Stimulated activated CD4-positive, alpha-beta T cell treated with anti-CD3 and anti-CD28 coated beads, Interleukin-12 subunit alpha, Interleukin-12 subunit beta, amount 100 ng/mL, for 48 hours (primary cell): Measurements from ENCODE around the gene FHOD3.

Experiments
- DNase-seq, 3 donors: peaks; one replicate each; pipeline ENCODE4 v3.0.0-alpha.2; 2020; ENCODE audit warnings: low read depth in 2 of 3, low spot score in 1 of 3

Gene FHOD3

DNA sequence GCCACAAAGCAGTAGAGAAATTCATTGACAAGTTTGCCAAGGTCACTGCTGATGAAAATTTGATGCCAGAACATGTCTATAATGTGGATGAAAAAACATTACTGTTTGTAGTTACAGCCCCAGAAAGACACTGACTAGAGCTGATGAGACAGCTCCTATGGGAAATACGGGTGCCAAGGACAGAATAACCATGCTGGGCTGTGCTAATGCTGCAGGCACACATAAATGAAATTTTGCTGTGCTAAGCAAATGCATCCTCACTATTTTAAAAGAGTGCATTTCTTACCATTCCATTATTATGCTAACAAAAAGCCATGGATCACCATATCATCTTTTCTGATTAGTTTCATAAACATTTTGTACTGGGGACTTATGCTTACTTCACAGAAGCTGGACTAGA lies 208.2 kb downstream of the FHOD3 start:
- no peak for DNase-seq

DNA sequence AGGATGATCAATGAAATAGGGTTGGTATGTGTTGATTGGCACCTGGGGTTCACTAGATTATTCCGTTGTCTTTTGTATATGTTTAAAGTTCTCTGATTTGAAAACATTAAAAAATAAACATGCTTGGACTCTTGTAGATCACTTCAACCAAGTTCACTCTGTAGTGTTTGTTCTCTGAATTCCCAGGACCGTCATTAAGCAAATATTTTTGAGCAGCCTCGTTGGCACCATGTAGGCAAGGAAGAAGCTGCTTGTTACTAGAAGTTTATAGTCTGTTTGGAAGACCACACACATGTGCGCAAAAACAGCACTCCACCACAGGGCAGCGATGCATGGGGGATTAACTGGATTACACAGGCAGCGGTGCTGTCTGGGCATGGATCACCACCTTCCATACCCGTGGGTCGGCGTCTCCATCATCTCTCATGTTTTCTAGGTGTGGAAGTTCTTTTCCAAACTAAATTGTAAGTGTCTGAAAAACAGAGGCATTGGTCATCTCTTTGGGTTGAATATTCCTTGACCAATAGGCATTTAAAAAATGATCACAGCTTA lies 212.2 kb downstream of the FHOD3 start:
- no peak for DNase-seq

DNA sequence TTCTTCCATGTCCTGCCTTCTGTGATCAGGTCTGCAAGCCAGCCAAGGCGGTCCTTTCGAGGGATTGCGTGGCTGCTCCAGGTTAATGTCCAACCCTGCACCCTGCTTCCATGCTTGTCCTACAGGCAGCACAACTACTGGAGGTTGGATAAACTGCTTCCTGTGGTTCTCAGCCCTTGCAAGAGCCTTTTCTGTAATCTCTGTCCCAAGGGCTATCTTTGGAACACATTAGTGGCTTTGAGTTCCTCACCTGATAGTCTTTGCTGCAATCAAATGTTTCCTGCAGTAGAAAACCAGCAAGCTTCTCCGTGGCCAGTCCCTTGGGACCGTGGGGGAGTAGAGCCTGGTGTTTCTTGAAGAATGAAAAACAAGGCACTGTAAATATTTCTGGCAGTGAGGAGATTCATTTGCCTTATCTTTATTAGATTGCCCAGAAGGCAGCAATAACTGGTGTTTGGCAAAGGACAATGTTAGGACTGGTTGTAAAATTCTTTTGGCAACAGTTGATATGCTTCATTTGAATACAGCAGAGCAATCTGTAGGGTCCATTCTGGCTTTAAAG lies 214.4 kb downstream of the FHOD3 start:
- DNase-seq, result no peak

DNA sequence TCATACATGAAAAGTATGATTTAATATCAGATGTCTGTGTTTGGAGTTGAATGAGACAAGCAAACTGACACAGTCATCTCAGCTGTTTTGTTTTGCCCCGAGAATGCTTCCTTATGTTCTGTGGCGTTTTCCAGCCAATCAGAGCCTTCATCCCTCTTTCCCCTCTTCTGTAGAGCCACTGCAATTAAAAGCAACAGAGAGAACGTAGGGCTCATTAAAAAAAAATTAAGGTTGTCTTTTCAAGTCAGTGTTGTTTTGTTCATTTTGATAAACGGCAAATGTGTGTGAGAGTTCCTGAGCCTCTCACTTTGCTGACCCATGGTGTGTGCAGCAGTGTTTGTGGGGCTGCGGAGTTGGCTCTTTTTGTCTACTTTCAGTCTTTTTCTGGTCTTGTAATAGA lies 216.0 kb downstream of the FHOD3 start:
- no peak for DNase-seq

DNA sequence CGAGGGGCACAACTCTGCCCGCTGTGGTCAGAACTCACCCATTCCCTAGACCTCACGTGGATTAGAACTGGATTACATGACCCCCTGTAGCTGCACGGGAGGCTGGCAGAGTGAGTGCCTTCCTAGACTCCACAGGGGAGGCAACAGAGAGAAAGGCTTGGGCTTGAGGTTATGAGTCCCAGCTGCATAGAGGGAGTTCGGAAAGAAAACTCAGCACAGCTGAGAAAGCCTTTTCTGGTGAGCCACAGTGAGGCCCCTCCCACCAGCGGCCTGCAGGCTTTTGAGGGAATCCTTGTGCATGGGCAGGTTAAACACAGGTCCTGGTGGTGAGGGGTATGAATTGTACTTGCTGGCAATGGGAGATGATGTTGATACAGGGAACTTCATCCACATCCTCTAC lies 217.3 kb downstream of the FHOD3 start:
- no peak for DNase-seq

DNA sequence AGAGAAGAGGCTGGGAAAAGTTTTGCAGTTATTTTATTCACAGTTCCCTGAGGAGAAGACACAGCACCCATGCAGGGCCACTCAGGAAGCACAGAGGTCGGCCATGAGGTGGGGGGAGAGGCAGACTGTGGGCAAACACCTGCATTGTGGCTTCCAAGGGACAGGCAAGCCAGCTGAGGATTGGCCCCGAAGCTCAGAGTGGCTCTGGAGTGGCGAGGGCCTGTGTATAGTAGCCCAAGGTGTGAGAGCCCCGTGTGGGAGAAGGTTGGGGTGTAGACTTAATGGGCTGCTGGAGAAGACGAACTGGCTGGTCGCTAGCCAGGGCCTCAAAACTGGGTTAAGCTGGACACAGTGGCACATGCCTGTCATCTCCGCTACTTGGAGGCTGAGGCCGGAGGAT lies 218.7 kb downstream of the FHOD3 start:
- no peak for DNase-seq

DNA sequence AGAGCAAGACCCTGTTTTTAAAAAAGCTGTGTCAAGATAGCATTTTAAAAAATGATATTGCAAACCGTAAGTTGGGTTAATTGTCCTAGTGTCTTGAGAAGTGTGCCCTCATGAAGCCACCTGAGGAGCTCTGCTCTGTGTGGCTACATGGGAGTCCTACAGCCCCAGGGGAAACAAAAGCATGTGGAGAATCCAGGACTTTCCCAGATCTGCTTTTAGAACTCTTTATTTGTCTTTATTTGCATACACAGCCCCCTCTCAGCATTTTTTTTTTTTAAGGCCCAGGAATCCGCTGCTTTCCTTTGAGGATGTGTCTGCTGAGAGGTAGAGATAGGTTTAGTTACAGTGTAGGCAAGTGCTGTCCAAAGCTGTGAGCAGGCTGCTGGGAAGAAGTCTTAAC lies 219.2 kb downstream of the FHOD3 start:
- DNase-seq, result no peak

DNA sequence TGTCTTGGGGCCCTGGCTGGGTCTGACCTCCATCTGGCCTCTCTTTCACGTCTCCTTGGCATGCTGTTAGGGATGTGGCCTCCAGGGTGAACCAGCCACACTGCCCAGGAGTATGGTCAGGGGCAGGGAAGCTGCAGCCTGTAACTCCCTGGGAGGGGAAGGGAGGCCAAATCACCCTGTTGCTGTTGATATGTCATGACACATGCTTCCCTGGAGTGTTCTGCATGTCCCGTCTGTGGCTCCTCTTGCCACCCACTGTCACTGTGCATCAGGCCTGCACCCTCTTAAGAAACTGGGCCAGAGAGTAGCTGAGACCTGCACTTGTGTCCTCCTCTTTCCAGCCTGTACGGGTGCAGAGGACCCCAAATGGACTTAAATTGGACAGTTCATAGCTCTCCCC lies 221.3 kb downstream of the FHOD3 start:
- no peak for DNase-seq

DNA sequence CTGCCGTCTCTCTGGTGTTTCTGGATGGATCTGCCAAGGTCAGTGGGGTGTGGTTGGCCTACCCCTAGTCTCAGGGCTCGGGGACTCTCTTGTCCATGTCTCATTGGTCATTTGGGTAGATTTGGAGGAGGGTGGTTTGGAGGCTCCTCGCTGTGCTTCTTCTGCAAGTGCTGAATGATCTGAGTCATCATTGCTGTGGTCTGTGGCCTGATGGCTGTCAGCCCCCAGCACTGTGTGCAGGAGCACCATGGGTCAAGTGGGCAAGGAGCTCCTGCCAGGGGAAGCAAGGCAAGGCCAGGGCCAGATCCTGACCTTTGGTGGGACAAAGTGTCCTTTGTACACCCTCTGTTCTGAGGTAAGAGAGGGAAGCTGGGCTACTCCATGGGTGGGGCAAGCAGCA lies 221.8 kb downstream of the FHOD3 start:
- DNase-seq, result no peak

DNA sequence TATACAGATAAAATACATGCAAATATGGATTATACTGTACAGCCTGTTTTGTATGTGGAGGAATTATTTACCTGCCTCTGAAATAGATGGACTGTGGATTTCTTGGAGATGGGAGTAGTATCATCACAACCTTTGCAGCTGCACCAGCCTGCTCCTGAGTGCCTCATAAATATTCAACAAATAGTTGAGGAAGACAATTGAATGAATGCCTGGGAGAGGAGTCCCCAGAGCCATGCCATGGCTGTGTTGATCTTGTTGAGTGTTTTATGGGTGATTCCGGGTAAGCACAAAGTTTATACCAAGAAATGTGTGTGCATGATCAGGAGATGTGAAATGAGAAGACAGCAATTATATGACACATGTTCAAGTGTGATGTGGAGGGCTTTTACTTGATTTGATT lies 225.0 kb downstream of the FHOD3 start:
- no peak for DNase-seq

DNA sequence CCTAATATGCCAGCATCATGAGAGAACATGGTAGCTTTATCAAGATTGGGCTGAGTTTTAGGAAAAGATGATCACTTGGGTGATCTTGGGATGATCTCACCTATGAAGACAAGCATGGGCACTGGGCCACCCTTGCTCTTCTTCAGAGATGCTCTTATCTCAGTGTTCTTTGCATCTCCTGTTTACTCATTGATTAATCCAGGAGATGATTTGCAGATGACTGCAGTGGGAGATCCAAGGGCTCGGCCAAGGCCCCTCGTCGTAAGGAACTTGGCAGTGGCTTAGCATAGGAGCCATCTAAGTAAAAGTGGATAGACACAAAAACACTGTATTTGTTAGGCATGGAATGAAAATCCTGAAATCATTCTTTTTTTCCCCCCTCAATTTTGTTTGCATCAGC lies 228.4 kb downstream of the FHOD3 start:
- DNase-seq, result no peak

DNA sequence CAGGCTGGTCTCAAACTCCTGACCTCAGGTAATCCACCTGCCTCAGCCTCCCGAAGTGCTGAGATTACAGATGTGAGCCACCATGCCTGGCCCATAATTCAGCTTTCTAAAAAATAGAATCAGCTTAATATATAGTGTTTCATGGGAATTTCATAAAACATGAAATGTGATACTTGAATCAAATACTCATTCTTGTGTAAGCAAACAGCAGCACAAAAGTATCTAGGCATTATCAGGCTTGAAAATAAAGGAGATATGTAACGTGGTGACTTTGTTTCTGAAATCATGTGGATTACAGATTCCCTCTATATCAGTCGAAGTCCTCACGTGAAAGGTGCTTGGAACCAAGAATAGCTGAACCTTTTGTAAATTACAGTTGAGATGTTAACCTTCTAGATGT lies 229.1 kb downstream of the FHOD3 start:
- DNase-seq, result no peak

DNA sequence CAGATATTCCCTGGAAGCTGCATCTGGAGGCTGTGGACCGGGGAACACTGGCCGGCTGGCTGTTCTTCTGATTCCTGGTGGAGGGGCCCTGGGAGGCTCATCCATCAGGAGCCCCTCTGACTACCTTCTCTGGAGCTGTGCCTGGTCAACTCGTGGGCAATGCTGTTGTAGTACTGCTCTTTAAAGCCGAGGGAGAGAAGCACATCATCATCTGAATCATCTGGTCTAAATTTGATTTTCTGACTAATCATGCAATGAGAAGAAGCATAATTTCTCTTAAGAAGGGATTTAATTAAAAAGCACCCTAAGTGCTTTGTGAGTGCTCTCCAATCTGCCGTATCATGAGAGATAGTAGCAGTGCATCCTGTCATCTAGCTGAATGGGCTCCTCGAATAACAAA lies 229.5 kb downstream of the FHOD3 start:
- no peak for DNase-seq

DNA sequence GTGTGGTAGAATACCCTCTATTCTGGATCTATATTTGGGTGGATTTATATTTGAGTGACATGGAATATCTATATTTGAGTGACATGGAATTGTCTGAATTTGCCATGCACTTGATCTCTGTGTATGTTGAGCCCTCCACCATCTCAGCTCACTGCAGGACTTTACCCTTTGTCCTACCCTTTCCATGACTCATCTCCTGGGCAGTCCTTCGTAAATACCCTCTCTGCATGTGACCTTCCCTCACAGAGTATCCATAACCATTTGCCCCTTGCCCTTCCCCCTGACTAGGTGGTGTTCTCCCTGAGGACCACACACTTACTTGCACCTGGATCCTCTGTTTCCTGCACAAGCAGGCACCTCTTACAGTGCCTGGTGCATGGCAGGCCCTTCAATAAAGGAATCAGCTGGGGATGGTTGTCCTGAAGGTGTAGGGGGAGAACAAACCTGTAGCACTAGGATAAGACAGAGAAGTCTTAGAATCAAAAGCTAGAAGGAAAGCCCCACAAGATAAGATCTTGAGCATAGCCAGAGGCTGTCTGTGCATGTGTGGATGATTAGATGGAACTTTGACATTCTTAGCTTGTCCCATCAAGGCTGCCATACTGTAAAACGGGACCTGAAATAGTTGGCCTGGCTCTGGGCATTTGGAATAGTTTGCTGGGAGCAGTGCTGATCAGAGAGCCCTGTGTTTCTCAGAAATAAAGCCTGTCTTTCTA lies 230.4 kb downstream of the FHOD3 start:
- DNase-seq, result no peak

DNA sequence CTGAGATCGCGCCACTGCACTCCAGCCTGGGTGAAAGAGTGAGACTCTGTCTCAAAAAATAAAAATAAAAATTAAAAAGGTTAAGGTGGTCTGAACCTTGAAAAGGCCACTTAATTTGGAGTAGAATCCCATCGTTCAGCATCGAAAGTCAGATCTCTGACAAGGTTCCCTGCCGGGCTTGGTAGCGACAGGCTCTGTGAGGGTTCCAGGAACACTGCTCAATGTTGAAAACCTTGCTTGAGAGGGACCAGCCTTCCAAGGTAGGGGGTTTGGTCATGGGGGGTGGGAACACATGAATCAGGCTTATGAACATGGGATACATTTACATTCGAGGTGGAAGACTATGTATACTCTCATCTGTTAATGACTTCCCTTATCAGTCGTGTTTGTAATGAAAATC lies 232.2 kb downstream of the FHOD3 start:
- no peak for DNase-seq

DNA sequence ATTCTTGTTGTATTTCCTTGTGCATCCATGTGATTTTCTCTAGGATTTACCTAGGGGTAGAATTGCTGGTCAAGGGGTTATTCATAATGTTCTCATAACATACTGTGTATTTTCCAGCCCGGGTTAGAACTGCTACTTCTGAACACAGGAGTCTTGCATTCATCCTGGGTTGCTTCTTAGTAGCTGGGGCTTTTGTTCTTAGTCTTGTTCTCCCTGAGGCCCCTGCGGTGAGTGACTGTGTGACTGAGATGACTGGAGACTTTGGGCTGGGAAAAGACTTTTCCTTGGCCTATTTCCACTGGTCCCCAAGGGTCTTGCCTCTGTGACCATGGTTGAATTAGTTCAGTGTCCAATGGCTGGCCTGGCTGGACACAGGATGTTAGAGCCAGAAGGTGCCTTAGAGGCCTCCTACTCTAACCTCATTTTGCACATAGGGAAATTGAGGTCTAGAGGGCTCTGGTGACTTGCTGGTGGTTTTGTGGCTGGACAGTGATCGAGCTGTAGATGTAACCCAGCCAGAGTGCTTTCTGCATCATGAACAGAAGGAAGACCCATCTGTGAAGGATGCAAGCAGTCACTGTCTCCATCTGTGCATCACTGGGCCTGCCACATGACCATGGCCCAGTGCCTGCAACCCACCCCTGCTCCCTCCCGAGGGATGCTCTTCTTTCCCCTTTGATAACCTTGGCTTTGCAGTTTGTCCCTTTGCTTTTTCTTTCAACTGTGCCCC lies 233.3 kb downstream of the FHOD3 start:
- no peak for DNase-seq

DNA sequence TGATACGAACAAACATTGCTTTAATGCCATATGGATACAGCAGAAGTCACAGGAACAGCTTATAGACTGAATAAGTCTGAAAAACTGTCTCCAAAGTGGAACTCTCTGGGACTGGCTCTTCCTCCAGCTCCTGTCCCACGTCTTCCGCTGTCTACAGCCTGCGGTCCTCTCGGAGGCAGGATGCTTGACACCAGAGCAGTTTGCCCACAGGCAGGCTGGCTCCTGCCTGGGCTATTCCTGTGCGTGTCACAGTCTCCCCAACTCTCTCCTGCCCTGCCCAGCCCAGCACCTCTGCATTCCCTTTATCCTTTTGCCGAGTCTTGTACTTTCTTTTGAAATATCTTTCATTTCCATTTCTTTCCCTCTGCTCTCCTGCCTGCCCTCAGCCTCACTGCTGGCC lies 234.1 kb downstream of the FHOD3 start:
- DNase-seq, result no peak

DNA sequence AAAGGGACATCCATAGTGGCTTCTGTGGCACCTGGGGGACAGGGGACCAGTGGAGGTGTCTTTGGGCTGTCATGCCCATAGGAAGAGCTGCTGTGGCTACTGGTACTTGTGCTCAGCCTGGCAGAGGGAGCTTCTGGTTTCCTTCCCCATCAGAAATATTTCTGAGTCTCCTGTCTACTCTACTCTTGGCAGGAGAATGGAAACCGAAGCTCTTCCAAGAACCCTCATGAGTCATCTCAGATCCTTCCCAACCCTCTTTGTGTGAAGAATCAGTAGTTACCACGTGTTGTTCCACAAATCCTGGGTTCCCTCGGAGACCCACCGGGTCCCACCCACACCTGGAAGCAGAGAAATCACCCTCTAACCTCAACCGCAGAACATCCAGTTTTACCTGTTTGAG lies 234.9 kb downstream of the FHOD3 start:
- no peak for DNase-seq

DNA sequence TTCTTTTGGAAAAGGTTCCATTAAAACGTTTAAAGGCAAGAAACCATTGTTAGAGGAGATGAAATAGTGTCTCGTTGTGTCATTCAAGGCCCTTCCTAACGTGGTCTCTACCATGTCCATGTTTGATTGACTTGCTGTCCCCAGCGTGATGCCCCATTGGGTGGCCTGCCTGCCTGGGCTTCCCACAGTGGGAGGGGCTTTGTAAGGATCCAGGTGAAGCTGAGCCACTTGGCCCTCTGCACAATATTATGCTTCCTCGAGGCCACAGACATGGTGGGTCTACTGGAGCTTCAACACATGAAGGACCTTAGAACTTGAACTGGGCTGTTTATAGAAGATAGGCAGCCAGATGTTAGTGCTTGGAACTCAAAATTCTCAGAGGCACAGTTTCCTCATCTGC lies 235.3 kb downstream of the FHOD3 start:
- no peak for DNase-seq

DNA sequence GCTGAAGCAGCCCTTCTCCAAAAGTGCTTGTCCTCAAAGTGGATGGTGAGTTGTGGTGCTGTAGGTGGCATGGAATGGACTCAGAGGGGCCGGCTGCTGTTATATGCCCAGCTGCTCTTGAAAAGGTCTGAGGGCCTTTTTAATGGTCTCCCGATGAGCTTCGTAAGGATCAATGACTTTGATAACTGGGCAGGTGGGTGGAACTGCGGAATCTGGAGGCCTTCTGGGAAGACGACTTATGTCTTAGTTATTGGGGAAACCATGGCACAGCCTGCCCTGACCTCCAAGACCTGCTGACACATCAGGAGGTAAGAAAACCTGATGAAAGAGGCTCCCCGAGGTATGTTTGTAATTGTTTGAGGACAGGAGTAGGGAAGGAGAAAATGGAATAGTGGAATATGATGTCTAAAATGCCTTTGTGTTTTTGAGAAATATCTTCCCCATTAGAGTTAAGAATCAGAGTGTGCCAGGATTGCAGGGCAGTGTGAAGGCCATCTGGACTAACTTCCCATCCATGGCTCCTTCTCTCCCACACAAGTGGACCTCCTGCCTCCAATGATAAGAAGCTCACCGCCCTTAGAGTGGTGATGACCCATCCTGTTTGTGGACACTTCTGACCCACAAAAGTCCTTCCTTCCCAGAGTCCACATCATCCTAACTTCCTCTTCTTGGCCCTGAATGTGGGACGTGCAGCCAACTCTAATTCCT lies 236.1 kb downstream of the FHOD3 start:
- DNase-seq, result no peak

DNA sequence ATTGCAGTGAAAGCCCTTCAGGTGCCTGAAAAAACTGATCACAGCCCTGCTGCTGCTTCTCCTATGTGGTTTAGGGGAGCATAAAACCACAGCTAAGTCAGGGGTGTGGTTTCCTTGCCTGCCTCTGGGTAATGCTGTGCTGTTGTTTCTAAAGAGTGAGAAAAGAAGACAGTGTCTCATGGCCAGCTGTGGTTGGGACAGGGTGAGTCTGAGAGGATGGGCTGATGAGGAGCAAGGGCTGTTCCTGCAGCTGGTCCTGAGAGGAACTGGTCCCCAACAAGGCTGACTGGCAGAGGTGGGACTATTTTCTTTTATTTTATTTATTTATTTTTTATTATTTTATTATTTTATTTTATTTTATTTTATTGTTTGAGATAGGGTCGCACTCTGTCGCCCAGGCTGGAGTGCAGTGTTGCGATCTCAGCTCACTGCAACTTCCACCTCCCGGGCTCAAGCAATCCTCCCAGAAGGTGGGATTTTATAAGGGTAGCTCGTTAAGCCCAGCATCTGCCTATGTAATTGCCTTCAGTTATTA lies 236.7 kb downstream of the FHOD3 start:
- DNase-seq, result no peak
